IMR-90 (cell line): Measurements from ENCODE around the gene ENTPD1. TPM values are rescaled to one million over a fixed set of nuclear protein-coding genes. Genes with fewer than 3 reads are reported as not detected.

Experiments used
- ATAC-seq: fragments of 200-7000 bp; cut with Tn5 transposase; 2 replicates; pipeline ENCODE4 v1.9.1; 2020; ENCODE audit warnings: low read depth, mild to moderate bottlenecking, moderate library complexity
- BruUV-seq: library from RNA; stranded (reverse); fragments of 400-500 nt; replicated peaks from 2 replicates; lab custom pipeline; 2021; lab: Mats Ljungman, UMichigan
- CTCF ChIA-PET: fragments of 300-600 bp; formaldehyde crosslinking; extraction: SDS; loops from one replicate; lab custom pipeline; 2021; ENCODE audit warnings: antibody characterized with exemption; lab: Yijun Ruan, JAX
- POLR2A ChIA-PET: fragments of 300-600 bp; sonication (Branson Sonifier 250); formaldehyde crosslinking; loops from one replicate; lab custom pipeline; 2022; ENCODE audit warnings: antibody characterized with exemption; ENCODE audit not compliant: unreplicated experiment; lab: Charles Lee
- DNase-seq: peaks from one replicate; pipeline ENCODE4 v3.0.0; 2013
- H2AFZ ChIP-seq: replicated peaks from 2 replicates; pipeline ENCODE3; 2013; ENCODE audit warnings: low read length, mild to moderate bottlenecking; ENCODE audit not compliant: poor library complexity
- H2AK5ac ChIP-seq: 2 replicates; pipeline ENCODE4 v1.6.1; 2013; ENCODE audit warnings: low read depth, low read length, inconsistent platforms
- H2AK9ac ChIP-seq: replicated peaks from 2 replicates; pipeline ENCODE3; 2013; ENCODE audit warnings: mild to moderate bottlenecking, low read depth, low read length, moderate library complexity; ENCODE audit not compliant: poor library complexity
- H2BK120ac ChIP-seq: 2 replicates; pipeline ENCODE4 v1.6.1; 2013; ENCODE audit warnings: low read depth, low read length, inconsistent platforms
- H2BK15ac ChIP-seq: 3 replicates; pipeline ENCODE4 v1.6.1; 2013; ENCODE audit warnings: low read depth, low read length, inconsistent platforms
- H2BK20ac ChIP-seq: 2 replicates; pipeline ENCODE4 v1.6.1; 2013; ENCODE audit warnings: low read depth, mild to moderate bottlenecking, inconsistent platforms, low read length, moderate library complexity
- H2BK5ac ChIP-seq: 2 replicates; pipeline ENCODE4 v1.6.1; 2013; ENCODE audit warnings: mild to moderate bottlenecking, low read depth, low read length, inconsistent platforms; ENCODE audit not compliant: poor library complexity, severe bottlenecking
- H3K14ac ChIP-seq: replicated peaks from 2 replicates; pipeline ENCODE4 v1.6.1; 2013; ENCODE audit warnings: low read depth, low read length, inconsistent platforms
- H3K18ac ChIP-seq: 2 replicates; pipeline ENCODE4 v1.6.1; 2013; ENCODE audit warnings: low read depth, low read length, control low read depth
- H3K23ac ChIP-seq: 2 replicates; pipeline ENCODE4 v1.6.1; 2013; ENCODE audit warnings: low read depth, low read length, inconsistent platforms
- H3K27ac ChIP-seq: 2 replicates; pipeline ENCODE4 v1.5.1; 2013; ENCODE audit warnings: mild to moderate bottlenecking, control low read depth, low read length; ENCODE audit not compliant: insufficient read depth
- H3K27me3 ChIP-seq: 2 replicates; pipeline ENCODE4 v1.6.1; 2013; ENCODE audit warnings: low read length; ENCODE audit not compliant: control insufficient read depth, insufficient read depth
- H3K36me3 ChIP-seq: 2 replicates; pipeline ENCODE4 v1.6.1; 2013; ENCODE audit warnings: low read length, mixed read lengths; ENCODE audit not compliant: control insufficient read depth, insufficient read depth
- H3K4ac ChIP-seq: 2 replicates; pipeline ENCODE4 v1.6.1; 2013; ENCODE audit warnings: low read depth, low read length, inconsistent platforms
- H3K4me1 ChIP-seq: 2 replicates; pipeline ENCODE4 v1.6.1; 2013; ENCODE audit warnings: low read length, mixed read lengths; ENCODE audit not compliant: control insufficient read depth, insufficient read depth
- H3K4me2 ChIP-seq: 2 replicates; pipeline ENCODE4 v1.6.1; 2013; ENCODE audit warnings: low read depth, mild to moderate bottlenecking, control low read depth, low read length, moderate library complexity
- H3K4me3 ChIP-seq: 2 replicates; pipeline ENCODE4 v1.5.1; 2013; ENCODE audit warnings: low read depth, mild to moderate bottlenecking, control low read depth, low read length, moderate library complexity; ENCODE audit not compliant: insufficient read depth
- H3K56ac ChIP-seq: 2 replicates; pipeline ENCODE4 v1.6.1; 2013; ENCODE audit warnings: low read length, inconsistent platforms; ENCODE audit not compliant: insufficient read depth; ENCODE audit errors: extremely low read depth
- H3K79me1 ChIP-seq, 2 experiments: 2 replicates each; pipeline ENCODE4 v1.6.1; 2013; ENCODE audit warnings: low read length in 2 of 2, inconsistent platforms in 1 of 2, low read depth in 1 of 2
- H3K9ac ChIP-seq: 2 replicates; pipeline ENCODE4 v1.6.1; 2013; ENCODE audit warnings: low read depth, low read length, control low read depth
- H3K9me1 ChIP-seq: 2 replicates; pipeline ENCODE4 v1.6.1; 2013; ENCODE audit warnings: low read length, inconsistent platforms; ENCODE audit not compliant: insufficient read depth
- H3K9me3 ChIP-seq: 2 replicates; pipeline ENCODE4 v1.6.1; 2013; ENCODE audit warnings: low read length; ENCODE audit not compliant: control insufficient read depth, insufficient read depth
- H4K20me1 ChIP-seq: 2 replicates; pipeline ENCODE4 v1.6.1; 2013; ENCODE audit warnings: low read length, inconsistent platforms; ENCODE audit not compliant: insufficient read depth
- H4K5ac ChIP-seq: 2 replicates; pipeline ENCODE4 v1.6.1; 2013; ENCODE audit warnings: mild to moderate bottlenecking, low read depth, low read length, control low read depth
- H4K8ac ChIP-seq, 2 experiments: 2 replicates each; pipeline ENCODE4 v1.6.1; 2013; ENCODE audit warnings: low read depth in 2 of 2, low read length in 2 of 2, control low read depth in 1 of 2, inconsistent platforms in 1 of 2
- H4K91ac ChIP-seq: 2 replicates; pipeline ENCODE4 v1.6.1; 2013; ENCODE audit warnings: low read depth, low read length, inconsistent platforms; ENCODE audit not compliant: insufficient read depth
- RFX5 ChIP-seq: IDR thresholded peaks from 2 replicates; pipeline ENCODE4 v1.8.0; 2012; ENCODE audit warnings: low read depth, mild to moderate bottlenecking, low read length, moderate library complexity
- WGBS, 2 experiments: methylation state at CpG; one replicate each; pipeline versions ENCODE4 v1.1.5 to v1.1.7; 2013; ENCODE audit warnings: missing lambda C conversion rate in 2 of 2; ENCODE audit not compliant: insufficient read length in 1 of 2; ENCODE audit errors: extremely low coverage in 2 of 2; 5-methylcytosine and 5-hydroxymethylcytosine counted together
- dilution Hi-C: fragments of 300-500 bp; cut with HindIII; formaldehyde crosslinking; loops from one replicate; pipeline ENCODE4 v1.14.3; 2018; ENCODE audit warnings: low sequenced_read_pairs; ENCODE audit not compliant: unreplicated experiment
- in situ Hi-C: fragments of 300-500 bp; cut with MboI; formaldehyde crosslinking; loops from 3 replicates; pipeline ENCODE4 v1.14.3; 2019; ENCODE audit warnings: low sequenced_read_pairs, inconsistent platforms, mixed read lengths
- intact Hi-C: fragments of 100-400 bp; cut with micrococcal nuclease; formaldehyde crosslinking; loops from 2 replicates; pipeline ENCODE4 v1.10.0; 2022
- polyA plus RNA-seq, 3 experiments: library from polyadenylated mRNA; depleted of rRNA; stranded (reverse); fragments of >200 nt; gene quantifications; 2 replicates each; pipeline ENCODE4 v1.2.3, GENCODE V29; 2012; ENCODE audit warnings: low replicate concordance in 1 of 3
- total RNA-seq: library from RNA; depleted of rRNA; stranded (reverse); fragments of >200 nt; gene quantifications from 2 replicates; pipeline ENCODE4 v1.2.3, GENCODE V29; 2012

ENTPD1 gene
- total and polyA plus RNA-seq, 2 of the 4 experiments (the other 2 are of a cell fraction) = under 0.01 TPM; not detected in 1

GRCh38 chr10:95834406-95834805, 78.4 kb downstream of the ENTPD1 start:
- Histone ChIP-seq H3K9ac (no peak overlapping the region), H3K36me3 (no peaks in the 10 kb centered on the region), H4K20me1 (no peaks in the 10 kb centered on the region), H3K27ac (no peak overlapping the region), H2BK5ac (no peak overlapping the region), H2AK5ac (no peak overlapping the region), H3K4ac (0 out of 2 replicates have a peak overlapping the region, but pooled peaks have one; percentile 51), H3K4me1 (peaks cover 7% of the 10 kb centered on the region), H2AK9ac (no peak overlapping the region), H3K9me1 (peaks cover 5% of the 10 kb centered on the region; the same call in 1 of the 2 replicates), H2BK120ac (no peak overlapping the region), H2AFZ (no peak overlapping the region), H4K8ac (no peak overlapping the region), H4K91ac (no peak overlapping the region), H2BK20ac (no peak overlapping the region), H3K18ac (peak overlapping the region; percentile 23; the same call in 1 of the 2 replicates), H3K14ac (no peak overlapping the region), H3K9me3 (no peaks in the 10 kb centered on the region), H3K56ac (no peak overlapping the region; the same call in 1 of the 2 replicates), H3K27me3 (no peaks in the 10 kb centered on the region), H4K5ac (no peak overlapping the region), H3K4me3 (no peak overlapping the region), H3K4me2 (no peak overlapping the region), H3K23ac (no peak overlapping the region), H2BK15ac (no peak overlapping the region), H3K79me1 (no peaks in the 10 kb centered on the region)
- intact Hi-C loops (no loop called here), dilution Hi-C loops (no loop called here), in situ Hi-C loops (no loop called here)
- TF ChIP-seq RFX5 = no peak
- no peak for ATAC-seq
- no peak for DNase-seq
- BruUV-seq = no TSS peak
- POLR2A ChIA-PET = no interaction called here
- CTCF ChIA-PET = interaction anchor here (0.7 to 15.6 kb wide), 2 partner anchors 39 to 140 kb away, joined by 3 to 174 read pairs; partner anchors contain the start of gene TCTN3
- no CpG with 5 or more reads among the region's 3 CpGs for WGBS, 2 experiments
